HG02943 (cell line): ENCODE measurements around the gene DIP2C.

Source experiments
- ATAC-seq: cut with Tn5 transposase; IDR thresholded peaks from one replicate; pipeline ENCODE4 v1.9.1; 2021; ENCODE audit warnings: mild to moderate bottlenecking, low read depth, moderate library complexity; ENCODE audit not compliant: unreplicated experiment

Gene DIP2C, protein sequence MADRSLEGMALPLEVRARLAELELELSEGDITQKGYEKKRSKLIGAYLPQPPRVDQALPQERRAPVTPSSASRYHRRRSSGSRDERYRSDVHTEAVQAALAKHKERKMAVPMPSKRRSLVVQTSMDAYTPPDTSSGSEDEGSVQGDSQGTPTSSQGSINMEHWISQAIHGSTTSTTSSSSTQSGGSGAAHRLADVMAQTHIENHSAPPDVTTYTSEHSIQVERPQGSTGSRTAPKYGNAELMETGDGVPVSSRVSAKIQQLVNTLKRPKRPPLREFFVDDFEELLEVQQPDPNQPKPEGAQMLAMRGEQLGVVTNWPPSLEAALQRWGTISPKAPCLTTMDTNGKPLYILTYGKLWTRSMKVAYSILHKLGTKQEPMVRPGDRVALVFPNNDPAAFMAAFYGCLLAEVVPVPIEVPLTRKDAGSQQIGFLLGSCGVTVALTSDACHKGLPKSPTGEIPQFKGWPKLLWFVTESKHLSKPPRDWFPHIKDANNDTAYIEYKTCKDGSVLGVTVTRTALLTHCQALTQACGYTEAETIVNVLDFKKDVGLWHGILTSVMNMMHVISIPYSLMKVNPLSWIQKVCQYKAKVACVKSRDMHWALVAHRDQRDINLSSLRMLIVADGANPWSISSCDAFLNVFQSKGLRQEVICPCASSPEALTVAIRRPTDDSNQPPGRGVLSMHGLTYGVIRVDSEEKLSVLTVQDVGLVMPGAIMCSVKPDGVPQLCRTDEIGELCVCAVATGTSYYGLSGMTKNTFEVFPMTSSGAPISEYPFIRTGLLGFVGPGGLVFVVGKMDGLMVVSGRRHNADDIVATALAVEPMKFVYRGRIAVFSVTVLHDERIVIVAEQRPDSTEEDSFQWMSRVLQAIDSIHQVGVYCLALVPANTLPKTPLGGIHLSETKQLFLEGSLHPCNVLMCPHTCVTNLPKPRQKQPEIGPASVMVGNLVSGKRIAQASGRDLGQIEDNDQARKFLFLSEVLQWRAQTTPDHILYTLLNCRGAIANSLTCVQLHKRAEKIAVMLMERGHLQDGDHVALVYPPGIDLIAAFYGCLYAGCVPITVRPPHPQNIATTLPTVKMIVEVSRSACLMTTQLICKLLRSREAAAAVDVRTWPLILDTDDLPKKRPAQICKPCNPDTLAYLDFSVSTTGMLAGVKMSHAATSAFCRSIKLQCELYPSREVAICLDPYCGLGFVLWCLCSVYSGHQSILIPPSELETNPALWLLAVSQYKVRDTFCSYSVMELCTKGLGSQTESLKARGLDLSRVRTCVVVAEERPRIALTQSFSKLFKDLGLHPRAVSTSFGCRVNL (N-terminal part only)

DNA sequence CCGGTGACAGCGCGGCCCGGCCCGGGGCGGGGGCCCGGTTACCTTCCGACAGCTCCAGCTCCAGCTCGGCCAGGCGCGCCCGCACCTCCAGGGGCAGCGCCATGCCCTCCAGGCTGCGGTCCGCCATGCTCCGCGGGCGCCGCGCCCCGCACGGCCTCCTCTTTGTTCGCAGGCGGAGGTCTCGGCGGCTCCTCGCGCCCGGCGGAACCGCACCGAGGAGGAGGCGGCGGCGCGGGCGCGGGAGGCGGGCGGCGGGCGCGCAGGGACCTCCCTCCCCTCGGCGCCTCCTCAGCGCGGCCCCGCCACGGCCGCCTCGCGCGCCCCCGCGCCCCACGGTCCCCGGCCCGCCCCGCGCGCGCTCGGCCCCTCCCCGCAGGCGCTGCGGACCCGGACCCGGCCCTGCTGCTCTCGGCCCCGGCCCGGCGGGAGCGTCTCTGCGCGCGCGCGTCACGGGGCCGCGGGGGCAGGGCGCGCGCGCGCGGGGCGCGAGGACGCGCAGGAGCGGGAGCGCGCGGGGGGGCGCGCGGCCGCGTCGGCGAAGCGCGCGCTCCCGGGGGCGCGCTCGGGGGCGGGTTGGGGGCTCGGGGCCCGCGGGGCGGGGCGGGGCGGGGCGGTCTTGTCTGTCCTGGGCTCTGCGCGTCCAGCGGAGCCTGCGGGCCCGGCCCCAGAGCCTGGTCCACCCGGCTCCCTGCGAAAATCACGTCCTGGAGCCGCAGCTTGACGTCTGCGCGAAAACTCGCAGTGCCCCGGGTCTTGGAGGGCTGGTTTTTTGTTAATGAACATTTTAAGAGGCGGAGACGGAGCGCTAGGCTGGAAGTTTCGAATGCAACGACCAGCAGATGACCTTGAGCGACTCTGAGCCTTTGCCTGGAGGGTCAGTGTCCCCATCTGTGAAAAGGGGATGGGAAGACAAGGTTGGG is at the start of gene DIP2C:
Gene DIP2C, minus strand, starts transcription at position 217 of the 920 bp plus-strand sequence. Its CDS starts 90 bp downstream, at position 127.
- no peak for ATAC-seq

DNA sequence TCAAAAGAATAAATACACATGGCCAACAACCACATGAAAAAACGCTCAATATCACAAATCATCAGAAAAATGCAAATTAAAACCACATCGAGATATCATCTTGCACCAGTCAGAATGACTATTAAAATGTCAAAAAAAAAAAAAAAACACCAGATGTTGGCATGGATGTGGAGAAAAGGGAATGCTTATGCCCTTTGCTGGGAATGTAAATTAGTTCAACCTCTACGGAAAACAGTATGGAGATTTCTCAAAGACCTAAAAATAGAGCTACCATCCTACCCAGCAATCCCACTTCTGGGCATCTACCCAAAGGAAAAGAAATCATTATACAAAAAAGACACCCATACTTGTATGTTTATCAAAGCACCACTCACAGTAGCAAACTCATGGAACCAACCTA is 45.0 kb upstream of the DIP2C start:
- no peak for ATAC-seq

DNA sequence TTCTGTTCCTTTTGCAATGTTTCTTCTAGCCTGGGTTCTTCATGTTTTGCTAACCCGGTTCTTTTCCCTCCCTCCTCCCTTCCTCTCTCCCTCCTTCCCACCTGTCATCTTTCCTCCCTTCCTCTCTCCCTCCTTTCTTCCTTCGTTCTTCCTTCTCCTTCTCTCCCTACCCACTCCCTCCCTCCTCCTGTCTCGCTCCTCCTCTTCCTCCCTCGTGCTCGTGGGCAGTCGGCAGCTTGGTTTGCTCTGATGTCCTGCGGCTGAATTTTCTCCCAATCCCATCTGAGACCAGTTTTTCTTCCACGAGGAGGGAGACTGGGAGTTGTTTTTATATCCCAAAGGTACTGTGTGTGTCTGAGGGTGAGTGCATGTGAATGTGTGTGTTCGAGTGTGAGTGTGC is 43.6 kb upstream of the DIP2C start:
- ATAC-seq: no peak

DNA sequence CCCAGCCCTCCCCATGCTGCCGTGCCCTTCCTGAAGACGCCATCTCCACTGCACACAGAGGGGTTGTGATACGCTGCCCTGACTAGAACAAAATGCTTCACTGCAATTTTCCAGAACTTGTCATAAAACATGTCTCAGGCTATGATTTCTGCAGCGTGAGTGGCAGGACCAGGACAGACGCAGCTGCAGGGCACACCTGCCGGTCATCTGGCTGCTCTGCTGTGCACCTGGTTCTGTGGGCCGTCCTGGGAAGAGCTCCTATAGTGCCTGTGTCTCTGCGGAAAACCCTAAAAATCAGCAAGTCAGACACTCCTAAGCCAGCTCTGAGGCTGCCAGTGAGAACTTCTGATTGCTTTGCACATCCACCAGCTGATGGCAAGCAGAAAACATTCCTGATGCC is 39.7 kb upstream of the DIP2C start:
- ATAC-seq: no peak

DNA sequence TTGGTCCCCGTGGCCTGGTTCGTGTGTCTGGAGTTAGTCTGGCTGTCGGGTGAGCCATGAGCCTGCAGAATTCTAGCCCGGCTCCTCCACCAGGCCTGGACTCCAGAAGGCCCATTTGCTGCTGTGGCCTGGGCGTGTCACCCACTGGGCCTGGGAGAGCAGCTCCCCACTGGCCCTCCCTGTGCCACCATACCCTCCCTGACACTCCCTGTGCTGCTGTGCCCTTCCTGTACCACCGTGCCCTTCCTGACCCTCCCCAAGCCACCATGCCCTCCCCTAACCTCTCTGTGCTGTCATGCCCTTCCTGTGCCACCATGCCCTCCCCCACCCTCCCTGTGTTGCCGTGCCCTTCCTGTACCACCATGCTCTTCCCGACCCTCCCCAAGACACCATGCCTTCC is 39.1 kb upstream of the DIP2C start:
- no peak for ATAC-seq

DNA sequence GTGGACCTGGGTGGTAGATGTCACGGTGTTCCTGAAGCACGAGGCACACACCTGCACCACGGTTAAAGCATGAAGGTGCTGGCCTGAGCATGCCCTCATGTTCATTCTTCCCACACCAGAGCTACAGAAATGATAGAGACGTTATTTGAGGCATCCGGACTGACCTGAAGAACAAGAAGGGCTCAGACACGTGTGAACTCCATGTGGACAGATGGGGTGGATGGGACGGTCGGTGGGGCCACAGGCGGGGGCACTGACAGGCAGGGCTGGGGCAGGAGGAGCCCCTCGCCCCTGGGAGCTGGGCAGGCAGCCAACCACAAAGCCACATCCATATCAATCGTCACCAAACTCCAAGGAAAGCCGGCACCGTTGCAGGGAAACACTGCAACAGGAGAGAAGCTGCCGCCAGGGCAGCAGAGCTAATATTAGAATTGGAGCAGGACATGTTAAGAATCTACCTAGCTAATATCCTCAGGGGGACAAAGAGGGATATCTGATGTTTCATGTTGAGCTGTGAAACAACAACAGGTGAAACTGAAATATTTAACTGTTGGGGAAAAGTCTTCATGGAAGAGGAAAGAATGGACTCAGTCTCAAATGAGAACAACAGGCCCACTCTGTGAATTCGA is 37.8 kb upstream of the DIP2C start:
- ATAC-seq: no peak

DNA sequence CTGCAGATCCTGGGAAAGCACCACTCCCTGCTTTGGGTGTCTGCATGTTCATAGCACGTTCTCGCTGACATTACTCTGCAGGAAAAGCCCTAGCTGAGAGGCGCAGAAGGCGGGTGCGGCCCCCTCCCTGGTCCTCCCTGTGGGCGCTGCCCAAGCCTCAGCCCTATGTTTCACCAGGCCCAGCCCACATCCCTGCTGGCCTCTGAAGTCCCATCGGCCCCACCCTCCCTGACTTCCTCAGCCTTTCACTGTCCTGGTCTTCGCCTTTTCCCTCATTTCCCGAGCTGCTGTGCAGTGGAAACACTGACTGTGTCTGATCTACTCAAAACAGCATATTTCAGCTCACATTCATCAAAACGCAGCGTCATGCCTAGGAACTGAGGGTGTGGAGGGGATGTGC is 36.3 kb upstream of the DIP2C start:
- no peak for ATAC-seq

DNA sequence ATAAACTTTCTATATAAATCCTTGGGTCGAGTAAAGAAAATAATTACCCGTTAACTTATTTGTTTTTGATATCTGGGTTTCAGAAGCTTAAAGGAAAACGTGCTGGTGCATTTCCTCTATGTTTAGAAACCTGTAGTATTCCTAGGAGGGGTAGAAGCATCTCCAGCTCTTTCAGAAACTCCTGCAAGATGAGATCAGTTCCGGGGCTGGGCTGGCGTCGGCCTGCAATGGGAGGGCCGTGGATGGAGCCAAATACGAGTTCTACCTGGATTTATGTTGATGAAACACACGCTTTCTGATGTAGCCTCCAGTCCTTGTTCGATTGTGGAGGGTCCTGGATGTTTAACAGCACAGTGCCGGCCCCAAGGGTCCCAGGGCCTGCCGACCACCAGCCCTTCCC is 35.8 kb upstream of the DIP2C start:
- ATAC-seq: no peak

DNA sequence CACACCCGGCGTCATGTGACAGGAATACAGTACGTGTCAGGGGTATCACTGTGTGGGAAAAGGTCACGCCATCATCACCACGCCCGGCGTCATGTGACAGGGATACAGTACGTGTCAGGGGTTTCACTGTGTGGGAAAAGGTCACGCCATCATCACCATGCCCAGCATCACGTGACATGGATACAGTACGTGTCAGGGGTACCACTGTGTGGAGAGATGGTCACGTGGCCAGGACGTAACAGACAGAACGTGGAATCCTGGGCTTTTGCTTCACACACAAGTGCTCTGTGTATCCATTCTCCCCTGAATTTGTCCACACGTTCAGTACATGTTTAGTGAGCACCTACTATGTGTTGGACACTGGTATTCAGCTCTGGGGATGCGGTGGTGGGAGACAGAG is 34.5 kb upstream of the DIP2C start:
- no peak for ATAC-seq

DNA sequence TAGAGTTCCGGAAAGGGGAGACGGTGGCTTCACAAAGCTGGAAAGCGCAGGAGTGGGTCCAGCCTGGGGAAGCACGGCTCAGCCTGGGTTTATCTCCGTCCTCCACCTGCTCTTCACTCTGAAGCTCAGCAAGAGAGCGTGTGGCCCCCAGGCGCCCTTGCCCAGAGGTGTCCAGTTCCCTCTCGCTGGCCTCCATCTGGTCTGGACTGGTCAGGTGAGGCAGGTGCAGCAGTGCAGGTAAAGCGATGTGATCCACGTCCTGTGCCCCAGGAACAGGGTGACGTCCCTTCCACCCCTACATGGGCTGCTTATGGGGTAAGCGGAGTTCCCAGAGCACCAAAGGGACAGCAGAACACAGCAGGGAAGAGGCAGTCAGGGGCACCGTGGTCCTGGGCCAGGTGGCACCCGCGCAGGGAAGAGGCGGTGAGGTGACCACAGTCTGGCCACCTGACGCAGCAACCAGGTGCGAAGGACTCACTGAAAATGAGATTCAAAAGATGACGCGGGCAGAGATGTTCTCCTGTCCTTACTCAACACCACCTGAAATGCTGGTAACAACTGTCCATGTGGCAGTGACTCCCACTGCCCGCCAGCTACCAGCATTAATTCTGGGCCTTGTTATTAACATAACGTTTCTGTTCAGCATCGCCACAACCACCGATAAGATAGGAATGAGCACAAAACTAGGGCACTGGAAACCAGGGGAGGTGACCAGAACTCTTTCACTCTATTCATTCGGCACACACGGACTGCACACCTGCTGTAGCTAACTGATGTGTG is 33.0 kb upstream of the DIP2C start:
- no peak for ATAC-seq

DNA sequence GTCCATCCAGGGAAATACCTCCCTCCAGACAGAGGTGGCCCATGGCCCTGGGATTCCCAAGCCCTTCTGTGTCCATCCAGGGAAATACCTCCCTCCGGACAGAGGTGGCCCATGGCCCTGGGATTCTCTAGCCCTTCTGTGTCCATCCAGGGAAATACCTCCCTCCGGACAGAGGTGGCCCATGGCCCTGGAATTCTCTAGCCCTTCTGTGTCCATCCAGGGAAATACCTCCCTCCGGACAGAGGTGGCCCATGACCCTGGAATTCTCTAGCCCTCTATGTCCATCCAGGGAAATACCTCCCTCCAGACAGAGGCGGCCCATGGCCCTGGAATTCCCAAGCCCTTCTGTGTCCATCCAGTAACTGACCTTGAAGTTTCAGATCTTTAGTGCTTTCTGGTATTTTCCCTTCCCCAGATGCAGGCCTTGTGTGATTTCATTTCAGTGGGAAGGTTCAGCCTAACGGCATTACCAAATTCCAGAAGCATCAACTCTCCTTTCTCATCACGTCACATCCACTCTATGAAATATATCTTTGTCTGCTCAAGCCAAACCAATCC is 28.8 kb upstream of the DIP2C start:
- no peak for ATAC-seq

DNA sequence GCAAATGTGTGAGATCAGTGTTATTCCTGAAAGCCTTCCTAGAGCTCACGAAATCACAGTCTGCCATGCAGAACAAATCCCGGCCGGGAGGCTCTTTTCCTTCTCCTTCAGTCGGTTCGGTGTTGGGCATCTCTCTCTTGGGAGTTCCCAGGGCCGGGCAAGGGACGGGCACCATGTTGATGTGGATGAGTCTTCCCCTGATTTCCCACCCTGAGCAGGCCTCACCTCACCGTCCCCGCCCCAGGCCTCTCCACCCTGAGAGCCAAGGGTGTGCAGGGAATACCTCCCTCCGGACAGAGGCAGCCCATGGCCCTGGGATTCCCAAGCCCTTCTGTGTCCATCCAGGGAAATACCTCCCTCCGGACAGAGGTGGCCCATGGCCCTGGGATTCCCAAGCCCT is 28.0 kb upstream of the DIP2C start:
- no peak for ATAC-seq

DNA sequence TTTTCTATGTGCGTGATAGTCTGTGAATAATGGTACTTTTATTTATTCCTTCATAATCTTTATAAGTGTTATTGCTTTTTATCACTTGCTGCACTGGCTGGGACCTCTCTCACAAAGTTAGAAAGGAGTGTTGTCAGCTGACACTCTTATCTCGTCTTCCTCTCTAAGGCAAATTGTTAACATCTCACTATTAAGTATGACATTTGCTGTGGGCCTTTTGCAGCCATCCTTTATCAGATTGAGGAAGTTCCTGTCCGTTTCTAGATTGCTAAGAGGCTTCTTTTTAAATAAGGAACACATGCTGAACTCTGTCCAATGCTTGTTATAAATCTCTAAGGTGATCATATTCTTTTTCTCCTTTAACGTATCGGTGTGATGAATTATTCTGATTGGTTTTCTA is 27.4 kb upstream of the DIP2C start:
- no peak for ATAC-seq

DNA sequence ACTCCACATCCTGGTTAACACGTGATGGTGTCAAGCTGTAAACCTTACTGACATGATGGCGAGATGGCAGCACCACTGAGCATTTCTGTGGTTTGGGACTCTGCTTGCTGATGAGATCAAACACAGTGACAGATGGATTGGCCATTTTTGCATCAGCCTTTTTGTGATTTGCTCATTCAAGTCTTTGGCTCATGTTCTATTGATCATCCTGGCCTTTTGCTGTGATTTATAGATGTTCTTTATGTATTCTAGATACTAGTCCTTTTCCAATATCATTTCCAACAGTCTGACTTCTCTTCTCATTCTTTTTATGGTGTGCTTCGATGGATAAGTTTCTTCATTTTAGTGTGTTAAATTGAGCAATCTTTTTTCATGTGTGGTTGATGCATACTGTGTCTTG is 24.7 kb upstream of the DIP2C start:
- no peak for ATAC-seq

DNA sequence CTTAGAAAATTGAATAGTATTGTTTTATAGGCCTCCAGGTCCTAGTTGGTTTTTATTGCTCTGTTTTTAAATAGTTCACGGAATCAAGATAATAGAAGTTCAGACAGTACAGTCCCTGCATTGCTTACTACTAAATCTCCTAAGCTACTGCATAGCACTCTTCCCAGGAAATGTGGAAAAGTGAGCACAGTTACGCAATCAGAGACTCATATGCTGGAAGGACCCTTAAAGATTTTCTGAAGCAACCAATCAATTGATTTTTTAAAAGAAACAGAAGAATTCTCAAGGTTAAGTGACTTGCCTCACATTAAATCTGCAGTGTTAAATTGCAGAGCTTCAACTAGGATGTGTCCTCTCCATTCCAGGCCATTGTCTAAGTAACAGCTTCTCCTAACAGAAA is 23.1 kb upstream of the DIP2C start:
- ATAC-seq: no peak

DNA sequence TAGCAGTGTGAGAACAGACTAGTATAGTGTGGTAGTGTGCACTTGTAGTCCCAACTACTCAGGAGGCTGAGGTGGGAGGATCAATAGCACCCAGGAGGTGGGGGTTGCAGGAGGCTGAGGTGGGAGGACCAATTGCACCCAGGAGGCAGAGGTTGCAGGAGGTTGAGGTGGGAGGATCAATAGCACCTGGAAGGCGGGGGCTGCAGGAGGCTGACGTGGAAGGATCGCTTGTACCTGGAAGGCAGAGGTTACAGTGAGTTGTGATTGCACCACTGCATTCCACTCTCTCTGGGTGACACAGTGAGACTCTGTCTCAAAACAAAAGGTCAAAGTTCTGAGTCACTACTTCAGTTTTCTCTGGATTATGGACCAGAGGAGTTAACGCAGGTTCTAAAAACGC is 22.6 kb upstream of the DIP2C start:
- no peak for ATAC-seq

DNA sequence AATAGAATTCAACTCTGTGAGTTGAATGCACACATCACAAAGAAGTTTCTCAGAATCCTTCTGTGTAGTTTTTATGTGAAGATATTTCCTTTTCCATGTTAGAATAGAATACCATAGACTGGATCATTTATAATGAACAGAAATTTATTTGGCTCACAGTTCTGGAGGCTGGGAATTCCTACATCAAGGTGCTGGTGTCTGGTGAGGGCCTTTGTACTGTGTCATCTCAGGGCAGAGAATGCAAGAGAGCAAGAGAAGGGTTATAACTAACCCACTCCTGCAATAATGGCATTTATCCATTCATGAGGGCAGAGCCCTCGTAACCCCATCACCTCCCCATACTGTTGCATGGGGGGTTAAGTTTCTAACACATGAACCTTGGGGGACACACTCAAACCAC is 18.4 kb upstream of the DIP2C start:
- ATAC-seq: no peak

DNA sequence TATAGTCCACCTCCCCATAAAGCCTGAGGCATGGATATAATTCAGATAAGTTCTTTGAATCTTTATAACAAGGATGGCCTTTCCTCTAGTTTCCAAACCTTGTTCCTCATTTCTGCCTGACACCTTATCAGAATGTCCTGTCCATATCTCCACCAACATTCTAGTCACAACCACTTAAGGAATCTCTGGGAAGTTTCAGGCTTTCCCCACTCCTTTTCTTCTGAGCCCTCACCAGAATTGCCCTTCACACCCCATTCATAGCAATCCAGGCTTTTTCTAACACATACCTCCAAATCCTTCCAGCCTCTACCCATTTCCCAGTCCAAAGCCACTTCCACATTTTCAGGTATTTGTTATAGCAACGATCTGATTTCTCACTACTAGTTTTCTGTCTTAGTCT is 18.0 kb upstream of the DIP2C start:
- no peak for ATAC-seq
